K562 (cell line): Measurements from ENCODE around the gene LIN9. TPM values are rescaled to one million over a fixed set of nuclear protein-coding genes. Genes with fewer than 3 reads are reported as not detected.

ENCODE experiments used
- ARHGAP35 ChIP-seq: fragments of 450-650 bp; IDR thresholded peaks from 2 replicates; pipeline ENCODE4 v1.6.1; 2018; ENCODE audit not compliant: partially characterized antibody
- BCL6 ChIP-seq: fragments of 250-450 bp; sonication (Bioruptor Pico); IDR thresholded peaks from 2 replicates; pipeline ENCODE4 v1.4.0; 2020
- BRF1 ChIP-seq: IDR thresholded peaks from 3 replicates; pipeline ENCODE4 v1.6.1; 2011; ENCODE audit warnings: borderline replicate concordance, mild to moderate bottlenecking; ENCODE audit not compliant: insufficient read length; ENCODE audit errors: extremely low read depth
- CHD2 ChIP-seq: IDR thresholded peaks from 2 replicates; pipeline ENCODE4 v1.6.1; 2011; ENCODE audit warnings: low read depth, low read length
- CREBBP ChIP-seq: IDR thresholded peaks from one replicate; pipeline ENCODE4 v1.6.1; 2012; ENCODE audit warnings: low read depth, mild to moderate bottlenecking, control low read depth, inconsistent platforms, low read length
- ETV1 ChIP-seq: fragments of 450-650 bp; conservative IDR thresholded peaks from 2 replicates; pipeline ENCODE4 v1.6.1; 2016; ENCODE audit warnings: missing genetic modification characterization, control low read depth, low read depth, missing compliant biosample characterization
- EWSR1 ChIP-seq: fragments of 450-650 bp; IDR thresholded peaks from 2 replicates; pipeline ENCODE4 v1.6.1; 2018; ENCODE audit warnings: borderline replicate concordance, mild to moderate bottlenecking, low read depth, moderate library complexity; ENCODE audit not compliant: partially characterized antibody
- HNRNPK ChIP-seq: fragments of 200-400 bp; formaldehyde crosslinking; IDR thresholded peaks from one replicate; pipeline ENCODE4 v1.6.1; 2018; ENCODE audit warnings: mild to moderate bottlenecking, low read depth, low read length; ENCODE audit not compliant: poor library complexity, severe bottlenecking
- HNRNPLL ChIP-seq: fragments of 200-400 bp; formaldehyde crosslinking; IDR thresholded peaks from 2 replicates; pipeline ENCODE4 v1.6.1; 2017; ENCODE audit warnings: low read length, low read depth, mild to moderate bottlenecking; ENCODE audit not compliant: poor library complexity, severe bottlenecking
- KHSRP ChIP-seq: fragments of 450-650 bp; IDR thresholded peaks from 2 replicates; pipeline ENCODE4 v1.6.1; 2017
- MCM2 ChIP-seq: fragments of 450-650 bp; IDR thresholded peaks from 2 replicates; pipeline ENCODE4 v1.6.1; 2017; ENCODE audit warnings: low read depth, mild to moderate bottlenecking
- NONO ChIP-seq, 2 experiments: fragments of 200-400 bp in 1 of 2; fragments of 450-650 bp in 1 of 2; formaldehyde crosslinking in 1 of 2; IDR thresholded peaks; 2 replicates each; pipeline ENCODE4 v1.6.1; 2017; ENCODE audit warnings: low read depth in 2 of 2, mild to moderate bottlenecking in 2 of 2, moderate library complexity in 2 of 2, low read length in 1 of 2
- NRF1 ChIP-seq, 2 experiments: fragments of 450-650 bp; IDR thresholded peaks in 1 of 2; conservative IDR thresholded peaks in 1 of 2; 2 replicates each; pipeline ENCODE4 v1.6.1; 2014; ENCODE audit warnings: mild to moderate bottlenecking in 2 of 2
- RAD51 ChIP-seq: fragments of 450-650 bp; IDR thresholded peaks from 2 replicates; pipeline ENCODE4 v1.7.1; 2016; ENCODE audit warnings: low read depth, mild to moderate bottlenecking, borderline replicate concordance
- THRAP3 ChIP-seq: fragments of 450-650 bp; IDR thresholded peaks from 2 replicates; pipeline ENCODE4 v1.6.1; 2016; ENCODE audit warnings: mild to moderate bottlenecking, inconsistent platforms, borderline replicate concordance
- TSC22D4 ChIP-seq: fragments of 450-650 bp; IDR thresholded peaks from 2 replicates; pipeline ENCODE4 v1.6.1; 2016; ENCODE audit warnings: missing genetic modification characterization, missing biosample characterization, control low read depth
- U2AF2 ChIP-seq: fragments of 200-400 bp; formaldehyde crosslinking; optimal IDR thresholded peaks from 2 replicates; pipeline ENCODE3; 2017; ENCODE audit warnings: low read depth, mild to moderate bottlenecking, low read length
- ZNF184 ChIP-seq: sonication (generic); formaldehyde crosslinking; IDR thresholded peaks from 2 replicates; pipeline ENCODE4 v1.5.0; 2020; ENCODE audit warnings: missing genetic modification reagents
- polyA plus RNA-seq, 8 experiments: library from polyadenylated mRNA; depleted of rRNA in 4 of 8; stranded (reverse) in 5 of 8; unstranded in 3 of 8; fragments of >200 nt; fragmentation: Nextera tagmentation in 2 of 8; fragmentation: Illumina TruSeq in 1 of 8; extraction: Ambion mirVana in 2 of 8; extraction: Trizol in 1 of 8; gene quantifications; 2 replicates each; pipeline versions ENCODE4 v1.2.1 to v1.2.3, GENCODE V29; 2011 to 2014; ENCODE audit warnings: inconsistent platforms in 1 of 8, missing spikeins in 1 of 8
- total RNA-seq, 7 experiments: library from RNA; depleted of rRNA in 6 of 7; stranded (reverse); fragments of >200 nt in 6 of 7; fragmentation: Illumina TruSeq in 2 of 7; extraction: Trizol in 2 of 7; gene quantifications; 2 replicates each; pipeline versions ENCODE4 v1.2.1 to v1.2.3, GENCODE V29; 2011 to 2021; ENCODE audit warnings: low replicate concordance in 1 of 7
- TF ChIP-seq, protein P1 (sequence below): fragments of 450-650 bp; IDR thresholded peaks from 2 replicates; pipeline ENCODE4 v1.6.1; 2018; ENCODE audit warnings: mild to moderate bottlenecking, low read depth; ENCODE audit not compliant: partially characterized antibody
- TF ChIP-seq, protein P2 (sequence below): sonication (generic); formaldehyde crosslinking; IDR thresholded peaks from 2 replicates; pipeline ENCODE4 v1.9.0; 2022; ENCODE audit warnings: mild to moderate bottlenecking, missing genetic modification reagents
- TF ChIP-seq, protein P3 (sequence below), 2 experiments: fragments of 150-350 bp in 1 of 2; IDR thresholded peaks; 2 replicates each; pipeline ENCODE4 v1.6.1; 2012 to 2016; ENCODE audit warnings: low read depth in 2 of 2, low read length in 2 of 2, mild to moderate bottlenecking in 1 of 2, moderate library complexity in 1 of 2
- TF ChIP-seq, protein P4 (sequence below): sonication (generic); formaldehyde crosslinking; IDR thresholded peaks from 2 replicates; pipeline ENCODE4 v1.8.0; 2022; ENCODE audit warnings: mild to moderate bottlenecking, missing genetic modification reagents
- TF ChIP-seq, protein P5 (sequence below): fragments of 250-450 bp; sonication (Bioruptor Pico); IDR thresholded peaks from 2 replicates; pipeline ENCODE4 v1.6.1; 2021; ENCODE audit warnings: mild to moderate bottlenecking

Gene LIN9
- total and polyA plus RNA-seq, 9 of the 15 experiments (the other 6 are each of a cell fraction or from before 2014, with no cell fraction given): 18.8 to 33.0 (median 25.5) TPM

DNA sequence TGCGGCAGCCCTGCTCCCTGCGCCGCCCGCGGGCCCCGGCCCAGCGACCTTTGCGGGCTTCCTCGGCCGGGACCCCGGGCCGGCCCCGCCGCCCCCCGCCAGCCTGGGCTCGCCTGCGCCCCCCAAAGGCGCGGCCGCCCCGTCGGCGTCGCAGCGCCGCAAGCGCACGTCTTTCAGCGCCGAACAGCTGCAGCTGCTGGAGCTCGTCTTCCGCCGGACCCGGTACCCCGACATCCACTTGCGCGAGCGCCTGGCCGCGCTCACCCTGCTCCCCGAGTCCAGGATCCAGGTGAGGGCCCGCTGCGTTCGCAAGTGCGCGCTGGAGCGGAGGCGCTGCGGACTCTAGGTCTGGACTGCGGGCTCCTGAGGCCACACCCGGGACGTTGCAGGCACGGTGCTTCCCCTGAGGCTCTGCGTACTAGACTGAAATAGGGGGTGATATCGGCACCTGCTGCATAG, 85.1 kb downstream of the LIN9 start (continued):
- TF ChIP-seq, protein P1, sequence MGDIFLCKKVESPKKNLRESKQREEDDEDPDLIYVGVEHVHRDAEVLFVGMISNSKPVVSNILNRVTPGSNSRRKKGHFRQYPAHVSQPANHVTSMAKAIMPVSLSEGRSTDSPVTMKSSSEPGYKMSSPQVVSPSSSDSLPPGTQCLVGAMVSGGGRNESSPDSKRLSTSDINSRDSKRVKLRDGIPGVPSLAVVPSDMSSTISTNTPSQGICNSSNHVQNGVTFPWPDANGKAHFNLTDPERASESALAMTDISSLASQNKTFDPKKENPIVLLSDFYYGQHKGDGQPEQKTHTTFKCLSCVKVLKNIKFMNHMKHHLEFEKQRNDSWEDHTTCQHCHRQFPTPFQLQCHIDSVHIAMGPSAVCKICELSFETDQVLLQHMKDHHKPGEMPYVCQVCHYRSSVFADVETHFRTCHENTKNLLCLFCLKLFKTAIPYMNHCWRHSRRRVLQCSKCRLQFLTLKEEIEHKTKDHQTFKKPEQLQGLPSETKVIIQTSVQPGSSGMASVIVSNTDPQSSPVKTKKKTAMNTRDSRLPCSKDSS: no peak
- TF ChIP-seq NRF1 (conservative IDR thresholded peaks at IDR 0.05 in 1 of 2, IDR thresholded peaks at IDR 0.05 in 1 of 2) (peak in 1 of 2 experiments; percentile 42; a peak in 1 of 4 replicates), ZNF184 (CRISPR knock-in tag) (no peak), U2AF2 (no peak), NONO (IDR thresholded peaks at IDR 0.05; ENCODE audit: low read depth in 2 of 2, low read length in 1 of 2) (no peak), ETV1 (tag) (no peak), CREBBP (no peak), RAD51 (no peak), BRF1 (no peak), TSC22D4 (tag) (no peak), KHSRP (no peak), BCL6 (CRISPR knock-in tag) (no peak), HNRNPK (no peak), EWSR1 (no peak), CHD2 (no peak), THRAP3 (no peak), MCM2 (no peak), ARHGAP35 (no peak), HNRNPLL (peak; percentile 81)
- TF ChIP-seq, protein P2, sequence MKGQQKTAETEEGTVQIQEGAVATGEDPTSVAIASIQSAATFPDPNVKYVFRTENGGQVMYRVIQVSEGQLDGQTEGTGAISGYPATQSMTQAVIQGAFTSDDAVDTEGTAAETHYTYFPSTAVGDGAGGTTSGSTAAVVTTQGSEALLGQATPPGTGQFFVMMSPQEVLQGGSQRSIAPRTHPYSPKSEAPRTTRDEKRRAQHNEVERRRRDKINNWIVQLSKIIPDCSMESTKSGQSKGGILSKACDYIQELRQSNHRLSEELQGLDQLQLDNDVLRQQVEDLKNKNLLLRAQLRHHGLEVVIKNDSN (CRISPR knock-in tag): no peak
- TF ChIP-seq, protein P3, sequence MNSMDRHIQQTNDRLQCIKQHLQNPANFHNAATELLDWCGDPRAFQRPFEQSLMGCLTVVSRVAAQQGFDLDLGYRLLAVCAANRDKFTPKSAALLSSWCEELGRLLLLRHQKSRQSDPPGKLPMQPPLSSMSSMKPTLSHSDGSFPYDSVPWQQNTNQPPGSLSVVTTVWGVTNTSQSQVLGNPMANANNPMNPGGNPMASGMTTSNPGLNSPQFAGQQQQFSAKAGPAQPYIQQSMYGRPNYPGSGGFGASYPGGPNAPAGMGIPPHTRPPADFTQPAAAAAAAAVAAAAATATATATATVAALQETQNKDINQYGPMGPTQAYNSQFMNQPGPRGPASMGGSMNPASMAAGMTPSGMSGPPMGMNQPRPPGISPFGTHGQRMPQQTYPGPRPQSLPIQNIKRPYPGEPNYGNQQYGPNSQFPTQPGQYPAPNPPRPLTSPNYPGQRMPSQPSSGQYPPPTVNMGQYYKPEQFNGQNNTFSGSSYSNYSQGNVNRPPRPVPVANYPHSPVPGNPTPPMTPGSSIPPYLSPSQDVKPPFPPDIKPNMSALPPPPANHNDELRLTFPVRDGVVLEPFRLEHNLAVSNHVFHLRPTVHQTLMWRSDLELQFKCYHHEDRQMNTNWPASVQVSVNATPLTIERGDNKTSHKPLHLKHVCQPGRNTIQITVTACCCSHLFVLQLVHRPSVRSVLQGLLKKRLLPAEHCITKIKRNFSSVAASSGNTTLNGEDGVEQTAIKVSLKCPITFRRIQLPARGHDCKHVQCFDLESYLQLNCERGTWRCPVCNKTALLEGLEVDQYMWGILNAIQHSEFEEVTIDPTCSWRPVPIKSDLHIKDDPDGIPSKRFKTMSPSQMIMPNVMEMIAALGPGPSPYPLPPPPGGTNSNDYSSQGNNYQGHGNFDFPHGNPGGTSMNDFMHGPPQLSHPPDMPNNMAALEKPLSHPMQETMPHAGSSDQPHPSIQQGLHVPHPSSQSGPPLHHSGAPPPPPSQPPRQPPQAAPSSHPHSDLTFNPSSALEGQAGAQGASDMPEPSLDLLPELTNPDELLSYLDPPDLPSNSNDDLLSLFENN (IDR thresholded peaks at IDR 0.05; ENCODE audit: low read depth in 2 of 2, low read length in 2 of 2): no peak
- TF ChIP-seq, protein P4, sequence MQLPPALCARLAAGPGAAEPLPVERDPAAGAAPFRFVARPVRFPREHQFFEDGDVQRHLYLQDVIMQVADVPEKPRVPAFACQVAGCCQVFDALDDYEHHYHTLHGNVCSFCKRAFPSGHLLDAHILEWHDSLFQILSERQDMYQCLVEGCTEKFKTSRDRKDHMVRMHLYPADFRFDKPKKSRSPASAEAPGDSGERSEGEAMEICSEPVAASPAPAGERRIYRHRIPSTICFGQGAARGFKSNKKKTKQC (CRISPR knock-in tag): no peak
- TF ChIP-seq, protein P5, sequence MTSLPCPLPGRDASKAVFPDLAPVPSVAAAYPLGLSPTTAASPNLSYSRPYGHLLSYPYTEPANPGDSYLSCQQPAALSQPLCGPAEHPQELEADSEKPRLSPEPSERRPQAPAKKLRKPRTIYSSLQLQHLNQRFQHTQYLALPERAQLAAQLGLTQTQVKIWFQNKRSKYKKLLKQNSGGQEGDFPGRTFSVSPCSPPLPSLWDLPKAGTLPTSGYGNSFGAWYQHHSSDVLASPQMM (CRISPR knock-in tag): no peak
